HG03108 (cell line): ENCODE results near the gene LPP.

Source experiments
- ATAC-seq: cut with Tn5 transposase; IDR thresholded peaks from one replicate; pipeline ENCODE4 v1.9.1; 2021; ENCODE audit warnings: moderate library complexity; ENCODE audit not compliant: unreplicated experiment

Gene LPP

DNA sequence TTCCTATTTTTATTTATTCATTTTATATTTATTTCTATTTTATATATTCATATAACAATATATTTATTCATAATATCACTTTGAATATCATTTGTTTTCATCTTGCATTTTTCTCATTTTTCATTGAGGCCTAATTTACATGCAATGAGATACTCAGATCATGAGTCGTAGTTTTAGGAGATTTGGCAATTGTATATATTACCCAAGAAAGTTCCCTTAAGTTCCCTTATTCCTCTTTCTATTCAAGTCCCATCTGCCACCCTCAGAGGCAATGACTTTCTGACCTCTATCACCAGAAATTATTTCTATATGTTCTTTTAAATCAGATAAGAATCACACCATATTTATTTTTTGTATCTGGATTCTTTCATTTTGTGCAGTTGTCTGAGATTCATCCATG lies 688.7 kb downstream of the LPP start:
- no peak for ATAC-seq

DNA sequence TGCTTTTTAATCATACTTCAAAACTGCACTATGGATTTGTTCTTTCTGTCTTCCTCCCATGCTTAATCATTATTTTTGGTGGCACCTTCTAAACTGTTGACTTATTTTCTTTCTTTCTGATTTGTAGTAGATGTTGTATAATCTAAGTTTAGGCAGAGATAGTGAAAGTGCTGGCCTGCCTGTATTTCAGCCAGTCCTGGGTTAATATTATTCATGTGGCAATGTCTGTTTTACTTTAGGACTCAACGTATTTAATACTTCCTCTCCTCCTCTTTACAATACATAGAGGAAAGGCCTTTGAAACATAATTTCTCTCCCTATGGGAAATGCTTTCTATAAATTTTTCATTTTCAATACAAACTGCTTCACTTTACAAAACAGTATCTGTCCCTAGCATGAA lies 690.1 kb downstream of the LPP start:
- ATAC-seq, result no peak

DNA sequence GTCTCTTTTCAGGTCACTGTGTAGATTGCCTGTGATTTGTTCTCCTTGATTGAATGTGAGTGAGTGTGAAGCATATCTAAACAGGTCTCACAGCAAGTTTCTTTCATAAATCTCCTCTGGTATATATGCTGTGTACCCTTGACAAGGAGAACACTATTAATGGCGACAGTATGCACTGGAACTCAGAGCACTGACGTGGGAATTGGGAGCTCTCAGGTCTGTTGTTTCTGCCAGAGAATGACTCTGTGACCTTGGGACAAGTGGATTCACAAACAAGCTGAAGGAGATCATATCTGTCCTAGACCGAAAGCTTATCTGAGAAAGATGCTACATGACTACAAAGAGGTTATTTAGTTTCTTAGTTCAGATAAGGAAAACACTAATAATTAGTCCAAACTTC lies 691.6 kb downstream of the LPP start:
- ATAC-seq, result no peak

DNA sequence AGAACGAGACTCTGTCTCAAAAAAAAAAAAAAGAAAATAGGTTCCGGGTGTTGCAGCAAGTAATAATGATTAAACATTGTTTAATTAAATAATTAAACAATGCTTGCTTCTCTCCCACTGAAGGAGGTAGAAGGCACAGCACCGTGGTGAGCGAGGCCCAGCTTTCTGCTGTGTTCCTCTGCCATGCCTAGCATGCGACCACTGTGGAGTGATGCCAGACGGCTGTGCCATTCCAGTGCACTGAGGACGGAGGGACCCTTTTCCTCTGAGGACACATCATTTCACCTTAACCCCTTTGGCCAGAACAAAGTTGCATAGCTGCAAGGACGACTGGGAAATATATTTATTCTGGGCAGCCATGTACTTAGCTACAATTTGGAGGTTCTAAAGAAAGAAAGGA lies 695.0 kb downstream of the LPP start:
- no peak for ATAC-seq

DNA sequence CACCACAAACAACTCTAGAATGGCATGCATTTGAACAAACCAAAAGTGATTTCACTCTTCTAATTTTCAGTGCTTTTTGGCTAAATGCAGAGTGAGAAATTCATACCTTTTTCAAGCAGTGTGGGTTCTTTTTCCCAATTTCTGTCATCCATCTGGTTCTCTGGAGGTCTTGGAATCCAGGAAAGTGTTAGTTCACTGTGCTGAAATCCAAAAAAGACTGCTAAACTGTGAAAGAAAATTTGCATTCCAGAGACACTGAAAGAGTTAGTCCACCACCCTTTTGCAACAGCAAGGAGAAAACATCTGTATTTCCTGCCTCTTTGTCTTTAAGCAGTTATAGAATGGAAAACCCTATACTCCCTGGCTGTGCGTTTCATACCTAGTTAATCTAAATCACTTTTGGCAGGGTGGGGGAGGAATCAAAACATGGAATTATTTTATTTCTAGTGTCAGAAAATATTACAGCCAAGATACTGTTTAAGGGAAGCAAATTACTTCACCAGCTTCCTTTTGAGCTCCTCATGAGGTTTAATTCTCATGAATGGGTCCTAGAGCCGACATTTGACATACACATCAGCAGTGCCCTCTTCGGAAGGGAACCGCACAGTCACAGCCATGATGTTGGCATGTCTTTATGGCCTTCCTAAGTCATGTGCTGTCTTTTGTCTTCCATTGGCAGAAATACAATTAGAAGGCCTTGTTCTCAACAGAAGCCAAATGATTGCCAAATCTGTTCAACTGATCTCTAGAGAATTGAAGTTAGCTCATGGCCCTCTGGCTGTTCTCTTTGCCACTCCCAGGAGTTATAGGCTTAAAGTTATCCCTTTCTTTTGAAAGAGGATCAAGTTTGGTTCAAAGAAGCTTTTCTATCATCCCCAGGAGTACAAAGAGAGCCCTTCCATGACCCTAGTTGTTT lies 700.2 kb downstream of the LPP start:
- no peak for ATAC-seq

DNA sequence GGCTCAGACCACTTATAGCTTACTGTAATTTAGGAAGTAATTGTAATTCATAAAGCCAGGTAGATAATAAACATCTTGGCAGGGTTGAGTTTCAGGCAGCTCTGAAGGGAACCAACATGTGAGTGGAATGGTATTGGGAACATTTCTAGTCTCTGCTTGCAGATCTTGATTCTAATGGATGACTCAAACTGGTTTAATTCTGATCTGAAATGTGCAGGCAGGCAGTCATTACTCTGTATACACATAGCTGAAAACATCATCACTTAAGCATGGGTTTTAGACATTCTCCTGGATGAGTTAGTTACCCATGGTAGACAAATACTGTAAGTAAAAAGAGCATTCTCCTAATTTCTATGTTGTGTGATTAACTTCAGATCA lies 700.8 kb downstream of the LPP start:
- no peak for ATAC-seq

DNA sequence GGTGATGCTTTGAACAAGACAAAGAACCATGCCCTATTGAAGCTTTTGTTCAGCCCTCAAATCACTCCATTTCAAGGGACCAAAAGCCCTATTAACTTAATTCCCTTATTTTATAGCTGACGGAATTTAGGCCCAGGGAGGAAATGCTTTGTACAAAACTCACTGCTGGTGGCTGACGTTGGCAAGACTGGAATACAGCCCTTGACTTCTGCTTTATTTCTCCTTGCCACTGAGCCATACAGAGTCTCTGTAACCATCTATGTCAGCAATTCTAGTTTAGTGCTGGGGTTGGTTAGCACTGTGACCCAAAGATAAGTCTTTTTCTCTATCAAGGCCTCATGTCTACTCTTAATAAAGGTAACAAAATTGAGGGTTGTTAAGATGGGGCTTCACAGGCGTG lies 701.7 kb downstream of the LPP start:
- no peak for ATAC-seq

DNA sequence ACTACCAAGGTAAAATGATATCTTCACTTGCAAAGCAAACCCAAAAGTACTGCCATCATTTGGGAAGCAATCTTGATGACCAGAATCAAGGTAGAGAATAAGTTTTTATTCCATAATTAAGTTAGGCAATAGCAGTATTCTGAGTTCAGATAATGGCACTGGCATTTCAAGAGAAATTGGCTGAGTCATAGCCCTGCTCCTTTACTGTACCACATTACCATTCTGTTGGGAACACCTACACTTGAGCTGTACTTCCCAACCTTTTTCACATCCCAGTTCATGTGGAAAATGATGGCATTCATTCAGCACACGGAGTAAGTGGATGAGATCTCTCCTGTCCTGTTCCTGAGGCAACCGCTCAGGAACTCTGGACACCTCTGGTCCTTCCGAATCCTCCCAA lies 706.2 kb downstream of the LPP start:
- ATAC-seq, result no peak

DNA sequence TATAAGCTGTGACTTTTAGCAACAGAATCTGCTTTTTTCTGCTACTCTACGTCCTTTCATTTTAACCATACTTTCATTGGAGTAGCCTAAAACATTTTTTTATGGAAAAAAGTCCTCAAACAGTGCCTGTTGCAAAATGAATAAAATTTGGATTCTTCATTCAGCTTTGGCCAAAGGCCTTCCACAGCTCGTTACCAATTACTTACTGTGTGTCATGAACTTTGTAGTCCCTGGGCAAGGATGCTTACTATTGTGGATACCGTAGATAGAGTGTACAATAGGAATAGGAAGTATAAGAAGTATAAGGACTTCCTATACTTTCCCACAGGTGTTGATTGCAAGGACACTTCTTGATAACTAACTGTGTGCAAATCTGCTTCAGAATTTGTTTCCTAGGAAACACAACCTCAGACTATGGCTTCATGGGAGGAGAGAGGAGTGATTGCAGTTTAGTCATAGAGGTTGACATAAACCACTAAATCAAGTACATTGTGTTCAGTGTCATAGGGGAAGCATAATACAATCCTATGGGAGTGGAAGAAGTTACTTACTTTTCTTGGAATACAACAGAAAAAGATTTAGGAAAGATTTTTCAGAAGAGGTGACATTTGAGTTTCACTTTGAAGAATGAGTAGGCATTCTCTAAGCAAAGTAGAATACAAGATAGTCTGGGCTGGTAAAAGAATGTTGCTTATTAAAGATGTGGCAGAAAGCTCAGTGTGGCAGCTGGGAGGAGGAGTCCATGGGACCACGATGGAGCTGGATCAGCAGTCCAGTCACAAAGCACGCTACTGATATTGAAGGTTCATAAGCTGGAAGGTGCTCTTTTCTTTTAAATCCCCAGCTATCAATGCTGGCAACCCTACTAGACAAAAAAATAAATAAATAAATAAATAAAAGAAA lies 708.1 kb downstream of the LPP start:
- no peak for ATAC-seq

DNA sequence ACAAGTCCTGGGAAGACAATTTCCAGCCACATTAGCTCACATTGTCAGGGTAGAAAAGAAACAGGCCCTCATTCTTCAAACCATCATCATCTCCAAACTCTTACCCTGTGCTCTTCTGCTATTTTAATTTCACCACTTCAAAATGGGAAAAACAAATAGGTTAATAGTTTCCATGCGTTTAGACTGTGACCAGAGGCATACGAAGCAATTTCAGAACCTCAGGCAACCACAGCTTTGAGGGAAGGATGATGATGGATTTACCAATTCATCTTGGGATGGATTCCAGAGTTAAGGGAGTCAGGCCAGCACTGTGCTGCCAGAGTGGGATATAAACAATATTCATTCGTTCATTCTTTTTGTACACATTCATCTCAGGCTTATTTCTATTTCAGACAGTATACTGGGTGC lies 710.0 kb downstream of the LPP start:
- ATAC-seq, result no peak

DNA sequence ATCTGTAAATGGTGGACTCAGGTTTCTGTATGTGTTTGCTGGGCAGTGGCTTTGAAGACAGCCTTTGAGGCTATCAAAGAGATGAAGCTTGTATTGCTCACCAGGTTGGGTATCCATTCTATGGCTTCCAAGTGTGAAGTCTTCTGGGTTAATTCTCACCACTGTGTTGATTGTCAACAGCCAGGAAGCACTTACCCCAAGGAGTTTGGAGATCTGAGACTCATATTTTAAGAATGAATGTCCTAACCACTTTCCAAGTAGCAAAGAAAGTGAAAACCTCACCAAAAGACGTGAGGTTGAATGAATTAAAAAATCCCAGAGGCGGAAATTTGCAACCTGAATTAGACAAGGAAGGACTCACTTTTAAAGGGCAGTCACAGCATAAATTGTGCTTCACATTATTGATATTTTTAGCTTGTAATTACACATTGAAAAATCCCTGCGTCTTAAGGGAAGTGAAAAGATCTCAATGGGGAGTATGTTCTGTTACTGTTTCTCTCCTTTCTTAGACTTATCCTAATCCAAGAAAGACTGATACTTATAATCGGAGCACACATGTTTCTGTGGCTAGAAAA lies 713.8 kb downstream of the LPP start:
- no peak for ATAC-seq

DNA sequence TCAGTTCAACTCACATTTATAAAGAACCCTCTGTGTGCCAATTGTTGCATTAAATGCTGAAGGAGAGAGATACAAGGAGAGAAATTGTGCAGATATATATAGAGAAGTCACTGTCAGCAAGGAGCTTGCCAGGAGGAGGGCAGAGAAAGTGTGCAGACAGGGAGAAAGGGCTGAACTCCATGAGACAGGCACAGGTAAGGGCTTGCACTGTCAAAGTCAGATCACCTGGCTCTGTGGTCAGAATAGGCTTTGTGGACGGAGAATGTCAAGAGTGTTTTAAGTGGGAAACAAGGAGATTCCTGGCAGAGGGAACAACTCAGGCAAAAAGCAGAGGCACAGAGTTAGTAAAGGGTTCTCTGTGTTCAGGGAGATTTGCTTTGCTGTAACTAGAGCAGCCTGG lies 714.8 kb downstream of the LPP start:
- ATAC-seq, result no peak

DNA sequence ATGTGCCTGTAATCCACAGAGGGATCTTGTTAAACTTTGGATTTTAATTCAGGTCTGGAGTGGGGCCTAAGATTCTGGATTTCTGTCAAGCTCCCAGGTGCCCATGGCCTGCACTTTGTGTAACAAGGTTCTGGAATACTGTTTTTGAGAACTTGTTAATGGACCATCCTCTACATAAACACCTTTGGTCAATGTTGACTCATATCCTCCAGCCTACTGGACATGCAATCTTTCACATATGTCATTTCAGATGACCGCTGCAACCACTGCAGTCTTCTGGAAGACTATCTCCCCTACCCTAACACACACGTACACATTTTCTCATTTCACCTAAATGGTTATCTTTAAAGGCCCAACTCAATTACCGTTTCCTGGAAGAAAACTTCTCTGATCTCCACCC lies 715.7 kb downstream of the LPP start:
- ATAC-seq, result no peak

DNA sequence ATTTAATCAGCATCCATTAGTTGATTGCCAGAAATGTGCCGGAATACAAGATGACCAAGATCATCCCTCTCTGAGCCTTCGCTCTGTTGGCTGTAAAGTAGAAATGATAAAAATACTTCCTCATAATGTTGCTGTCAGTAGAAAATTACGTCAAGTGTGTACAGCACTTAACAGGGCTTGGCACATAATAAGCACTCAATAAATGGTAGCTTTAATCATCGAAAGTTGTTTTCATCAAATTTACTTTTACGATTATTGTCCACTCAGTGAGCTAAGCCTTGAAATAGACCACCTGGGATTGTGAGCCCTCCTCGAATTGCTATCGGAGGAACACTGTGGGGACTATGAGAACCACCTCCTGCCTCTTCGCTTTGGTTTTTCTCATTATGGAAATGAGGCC lies 716.5 kb downstream of the LPP start:
- ATAC-seq, result no peak

DNA sequence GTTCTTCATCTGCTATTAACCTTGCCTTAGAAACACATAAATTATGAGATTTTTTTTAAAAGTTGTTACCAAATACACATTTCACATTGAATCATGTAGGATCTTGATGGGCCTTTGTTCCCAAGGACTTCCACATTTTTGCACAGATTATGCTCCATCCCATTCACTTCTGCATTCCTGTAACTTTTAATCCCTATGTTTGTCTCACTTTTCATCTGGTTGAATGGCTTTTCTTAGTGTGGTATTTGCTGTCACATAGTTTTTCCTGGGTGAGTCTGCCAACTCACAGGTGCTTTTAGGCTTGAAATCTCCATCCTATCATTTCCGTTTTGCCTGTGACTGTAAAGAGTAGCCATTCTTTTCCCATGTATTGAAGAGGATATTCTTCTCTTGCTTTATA lies 720.6 kb downstream of the LPP start:
- ATAC-seq, result no peak

DNA sequence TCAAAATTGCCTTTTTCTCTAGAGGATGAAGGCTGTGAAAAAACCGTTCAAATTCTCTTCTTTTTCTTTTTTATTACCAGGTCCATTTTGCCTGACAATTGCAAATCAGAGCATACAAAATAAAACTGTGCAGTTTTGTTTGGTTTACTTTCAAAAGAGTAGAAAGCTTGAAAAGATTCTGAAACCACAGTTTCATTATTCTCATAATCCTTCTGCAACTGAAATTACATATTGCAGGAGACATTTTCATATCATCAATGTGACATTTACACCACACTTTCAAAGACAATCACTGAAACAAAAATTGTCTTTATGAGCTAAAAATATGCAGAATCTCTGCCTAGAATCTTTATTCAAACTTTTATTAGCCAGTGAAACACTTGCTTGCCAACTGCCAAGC lies 721.5 kb downstream of the LPP start:
- ATAC-seq, result no peak

DNA sequence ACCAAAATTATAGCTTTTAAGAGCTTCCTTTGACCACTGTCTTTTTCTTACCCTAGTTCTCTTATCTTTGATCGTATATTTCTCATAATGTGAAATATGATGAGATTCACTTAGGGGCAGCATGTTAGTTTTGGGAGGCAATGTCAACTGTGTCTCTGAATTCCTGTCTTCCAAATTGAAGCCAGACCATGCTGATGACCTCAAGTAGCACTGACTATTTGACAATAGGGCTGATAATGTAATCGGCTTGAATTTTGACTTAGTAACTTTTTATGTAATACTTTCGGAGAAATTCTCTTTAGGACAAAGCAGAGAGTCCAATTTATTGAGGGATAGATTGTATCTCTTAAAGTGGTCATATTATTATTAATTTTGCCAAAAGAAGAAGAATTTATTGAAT lies 722.4 kb downstream of the LPP start:
- ATAC-seq, result no peak

DNA sequence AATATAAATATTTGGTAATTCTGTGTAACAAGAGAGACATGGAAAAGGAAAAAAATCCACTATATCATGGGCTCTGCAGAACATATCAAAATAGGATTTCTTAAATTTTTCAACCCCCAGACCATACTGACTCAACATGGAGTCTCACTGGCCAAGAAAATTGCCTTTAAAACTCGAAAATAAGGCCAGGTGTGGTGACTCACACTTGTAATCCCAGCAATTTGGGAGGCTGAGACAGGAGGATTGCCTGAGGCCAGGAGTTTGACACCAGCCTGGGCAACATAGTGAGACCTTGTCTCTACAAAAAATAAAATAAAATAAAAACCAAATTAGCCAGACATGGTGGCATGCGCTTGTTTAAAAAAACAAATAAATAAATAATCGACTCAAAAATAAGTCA lies 723.4 kb downstream of the LPP start:
- ATAC-seq, result no peak

DNA sequence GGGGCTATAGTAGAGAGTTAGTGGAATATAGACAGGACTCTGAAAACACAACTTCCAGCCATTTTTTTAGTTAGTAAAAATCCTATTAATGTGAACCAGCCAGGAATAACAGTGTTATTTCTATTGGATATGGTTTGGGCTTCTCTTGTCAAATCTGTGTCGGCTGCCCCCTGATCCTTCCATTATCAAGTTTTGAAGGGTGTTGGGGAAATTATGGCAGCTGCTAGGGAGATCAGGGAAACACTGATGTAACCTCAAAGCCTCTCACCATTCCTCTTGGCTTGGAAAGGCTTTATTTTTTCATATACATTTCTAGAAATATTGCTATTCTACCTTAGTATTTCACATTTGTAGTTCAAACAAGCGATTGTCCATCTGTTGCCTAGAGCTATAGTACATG lies 724.1 kb downstream of the LPP start:
- no peak for ATAC-seq

DNA sequence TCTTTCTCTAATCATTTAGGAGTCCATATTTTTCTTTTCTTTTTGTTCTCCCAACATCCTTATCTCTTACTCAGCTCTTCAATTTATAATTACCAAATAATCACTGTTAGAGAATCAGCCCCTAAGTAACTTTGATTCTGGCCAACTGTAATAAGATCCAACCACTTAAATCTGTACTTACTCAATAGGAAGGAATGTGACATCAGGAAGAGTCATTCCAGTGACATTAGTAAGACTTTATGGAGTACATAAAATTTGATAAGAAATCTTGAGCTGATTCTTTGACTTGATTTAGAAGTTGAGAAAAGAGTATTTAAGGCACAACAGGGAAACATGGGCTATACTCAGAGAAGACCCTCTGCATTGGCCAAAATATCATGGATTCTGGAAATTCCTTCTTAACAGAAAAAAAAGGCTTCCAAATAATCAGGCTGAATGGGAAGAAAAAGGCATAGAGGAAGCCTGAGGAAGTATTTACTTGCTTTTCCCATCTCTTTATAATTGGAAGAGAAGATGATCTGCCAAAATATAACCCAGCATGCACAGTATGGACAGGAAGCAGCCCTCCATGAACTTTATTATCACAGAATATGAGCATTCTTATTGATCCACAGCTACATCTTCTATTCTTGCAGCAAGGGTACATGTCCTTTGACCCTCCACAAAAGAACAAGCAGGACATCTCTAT lies 728.1 kb downstream of the LPP start:
- ATAC-seq, result no peak
